Skin epidermis (tissue), 12 donors: ENCODE data around the gene MAPK6.

Source experiments
- H3K27ac ChIP-seq, 21 experiments: fragments of 200-600 bp; sonication (generic) in 11 of 21; one replicate each; pipeline ENCODE4 v1.5.0; 2020; ENCODE audit warnings: mild to moderate bottlenecking in 3 of 21, inconsistent platforms in 2 of 21, moderate library complexity in 2 of 21
- H3K4me3 ChIP-seq, 7 experiments: fragments of 200-600 bp; sonication (generic) in 2 of 7; one replicate each; pipeline ENCODE4 v1.5.0; 2020; ENCODE audit warnings: inconsistent platforms in 2 of 7, mild to moderate bottlenecking in 2 of 7, moderate library complexity in 1 of 7

The MAPK6 gene

GRCh38 chr15:52114261-52115055 lies 95.4 kb downstream of the MAPK6 start:
- Histone ChIP-seq H3K4me3 (no peak overlapping the region), H3K27ac (no peak overlapping the region)

DNA sequence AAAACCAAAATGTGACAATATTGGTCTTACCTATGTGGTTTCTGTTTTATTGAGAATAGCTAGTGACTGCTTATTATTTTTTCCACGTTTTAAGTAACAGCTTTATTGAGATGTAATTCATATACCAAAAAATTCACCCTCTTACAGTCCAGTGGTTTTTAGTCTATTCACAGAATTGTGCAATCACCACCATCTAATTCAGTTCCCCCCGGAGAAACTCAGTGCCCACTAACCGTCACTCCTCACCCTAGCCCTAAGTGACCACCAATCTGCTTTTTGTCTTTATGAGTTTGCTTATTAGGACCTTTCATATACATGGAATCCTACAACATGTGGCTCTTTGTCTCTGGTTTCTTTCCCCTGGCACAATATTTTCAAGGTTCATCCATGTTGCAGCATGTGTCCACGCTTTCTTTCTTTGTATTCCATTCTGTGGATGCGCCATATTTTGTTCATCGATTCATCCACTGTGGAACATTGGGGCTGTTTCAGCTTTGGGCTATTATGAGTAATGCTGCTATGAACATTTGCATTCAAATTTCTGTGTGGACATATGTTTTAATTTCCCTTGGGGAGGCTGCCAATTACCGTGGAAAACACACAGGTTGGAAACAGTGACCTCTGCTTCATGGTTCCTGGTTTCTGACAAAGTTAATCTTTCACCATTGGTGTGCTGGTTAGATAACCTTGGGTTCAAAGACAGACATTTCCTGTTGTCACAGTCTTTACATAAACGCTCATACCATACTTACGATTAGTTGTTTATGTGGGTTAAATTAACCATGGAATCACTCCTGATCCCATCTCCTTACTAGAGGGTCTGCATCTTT lies 96.8 kb downstream of the MAPK6 start:
- Histone ChIP-seq H3K27ac (no peak overlapping the region), H3K4me3 (no peak overlapping the region)
